Umbilical cord (tissue), 2 donors: ENCODE measurements around the gene PIP4K2A. TPM values are rescaled to one million over a fixed set of nuclear protein-coding genes. Genes with fewer than 3 reads are reported as not detected.

Experiments
- DNase-seq: peaks from one replicate; pipeline ENCODE4 v3.0.0-alpha.2; 2015; ENCODE audit warnings: low spot score
- total RNA-seq: library from RNA; depleted of rRNA; stranded (reverse); fragments of >200 nt; gene quantifications from one replicate; pipeline ENCODE4 v1.2.3, GENCODE V29; 2014; ENCODE audit warnings: low replicate concordance; ENCODE audit not compliant: insufficient read depth

Gene PIP4K2A
- total RNA-seq, 1 donor from 2014 or later, result 35.9 TPM

GRCh38 chr10:22667093-22667480 is 47.3 kb downstream of the PIP4K2A start:
- DNase-seq, result no peak

GRCh38 chr10:22666287-22667092 is 47.9 kb downstream of the PIP4K2A start:
- peak; percentile 62 for DNase-seq

- no peak for DNase-seq
Observed at GRCh38 chr10:22665329-22665728, 49.0 kb downstream of the PIP4K2A start.

GRCh38 chr10:22662733-22663330 is 51.5 kb downstream of the PIP4K2A start:
- no peak for DNase-seq

GRCh38 chr10:22659866-22660265 is 54.5 kb downstream of the PIP4K2A start:
- peak; percentile 59 for DNase-seq

- no peak for DNase-seq
Observed at GRCh38 chr10:22658745-22659410, 55.5 kb downstream of the PIP4K2A start.

- DNase-seq, result no peak
Observed at GRCh38 chr10:22657566-22658225, 56.7 kb downstream of the PIP4K2A start.

- DNase-seq, result no peak
Observed at GRCh38 chr10:22657024-22657423, 57.4 kb downstream of the PIP4K2A start.

- no peak for DNase-seq
Observed at GRCh38 chr10:22656036-22656435, 58.3 kb downstream of the PIP4K2A start.

GRCh38 chr10:22655312-22655981 is 58.9 kb downstream of the PIP4K2A start:
- peak; percentile 69 for DNase-seq

- no peak for DNase-seq
Observed at GRCh38 chr10:22652988-22653481, 61.3 kb downstream of the PIP4K2A start.

GRCh38 chr10:22651276-22651980 is 63.0 kb downstream of the PIP4K2A start:
- DNase-seq, result no peak

- no peak for DNase-seq
Observed at GRCh38 chr10:22649994-22650393, 64.4 kb downstream of the PIP4K2A start.

GRCh38 chr10:22649390-22649841 is 65.0 kb downstream of the PIP4K2A start:
- no peak for DNase-seq

- DNase-seq, result no peak
Observed at GRCh38 chr10:22648547-22648961, 65.8 kb downstream of the PIP4K2A start.

GRCh38 chr10:22647244-22647643 is 67.1 kb downstream of the PIP4K2A start:
- DNase-seq, result no peak

- no peak for DNase-seq
Observed at GRCh38 chr10:22646388-22646853, 68.0 kb downstream of the PIP4K2A start.

GRCh38 chr10:22644222-22644621 is 70.2 kb downstream of the PIP4K2A start:
- DNase-seq, result no peak

- DNase-seq, result no peak
Observed at GRCh38 chr10:22643775-22644174, 70.6 kb downstream of the PIP4K2A start.

GRCh38 chr10:22643116-22643515 is 71.3 kb downstream of the PIP4K2A start:
- DNase-seq, result no peak
